PC-3 (cell line): Measurements from ENCODE around the gene IP6K3. TPM values are rescaled to one million over a fixed set of nuclear protein-coding genes. Genes with fewer than 3 reads are reported as not detected.

Experiments used
- ATAC-seq: fragments of 200-7000 bp; cut with Tn5 transposase; 2 replicates; pipeline ENCODE4 v1.9.1; 2020; ENCODE audit warnings: mild to moderate bottlenecking, moderate library complexity
- BruUV-seq: library from RNA; stranded (reverse); fragments of 400-500 nt; replicated peaks from 2 replicates; lab custom pipeline; 2021; lab: Mats Ljungman, UMichigan
- CTCF ChIA-PET: fragments of 300-600 bp; sonication (Branson Sonifier 250); formaldehyde crosslinking; loops from one replicate; lab custom pipeline; 2022; ENCODE audit warnings: antibody characterized with exemption; lab: Charles Lee
- POLR2A ChIA-PET: fragments of 300-600 bp; sonication (Branson Sonifier 250); formaldehyde crosslinking; loops from one replicate; lab custom pipeline; 2022; ENCODE audit warnings: antibody characterized with exemption; ENCODE audit not compliant: unreplicated experiment; lab: Charles Lee
- DNase-seq: peaks from one replicate; pipeline ENCODE4 v3.0.0-alpha.2; 2015
- H2AFZ ChIP-seq: fragments of 300-600 bp; sonication (generic); 2 replicates; pipeline ENCODE4 v1.6.0; 2016; ENCODE audit warnings: antibody characterized with exemption, low read length
- H3F3A ChIP-seq: fragments of 300-600 bp; sonication (generic); one replicate; pipeline ENCODE4 v1.6.0; 2017; ENCODE audit warnings: antibody characterized with exemption, low read length, control low read depth, mild to moderate bottlenecking; ENCODE audit not compliant: unreplicated experiment
- H3K27ac ChIP-seq: fragments of 300-600 bp; sonication (generic); 2 replicates; pipeline ENCODE4 v1.5.1; 2016; ENCODE audit warnings: mild to moderate bottlenecking, low read length
- H3K27me3 ChIP-seq: fragments of 300-600 bp; sonication (generic); 2 replicates; pipeline ENCODE4 v1.6.1; 2016; ENCODE audit warnings: low read length, mixed read lengths
- H3K36me3 ChIP-seq: fragments of 300-600 bp; sonication (generic); 2 replicates; pipeline ENCODE4 v1.6.1; 2016; ENCODE audit warnings: low read depth, mixed run types, low read length, mixed read lengths
- H3K4me1 ChIP-seq: fragments of 300-600 bp; sonication (generic); 2 replicates; pipeline ENCODE4 v1.5.1; 2016; ENCODE audit warnings: low read length; ENCODE audit not compliant: insufficient read depth
- H3K4me2 ChIP-seq: fragments of 300-600 bp; sonication (generic); 2 replicates; pipeline ENCODE4 v1.6.0; 2016; ENCODE audit warnings: low read length
- H3K4me3 ChIP-seq: fragments of 300-600 bp; sonication (generic); 2 replicates; pipeline ENCODE4 v1.5.1; 2016; ENCODE audit warnings: mild to moderate bottlenecking, low read length, mixed read lengths
- H3K79me2 ChIP-seq: fragments of 300-600 bp; sonication (generic); 2 replicates; pipeline ENCODE4 v1.6.1; 2017; ENCODE audit warnings: low read length, mixed read lengths
- H3K9ac ChIP-seq: fragments of 300-600 bp; sonication (generic); 2 replicates; pipeline ENCODE4 v1.6.0; 2016; ENCODE audit warnings: mild to moderate bottlenecking, low read length
- H3K9me2 ChIP-seq: fragments of 300-600 bp; sonication (generic); replicated peaks from 2 replicates; pipeline ENCODE4 v1.6.1; 2016; ENCODE audit warnings: mixed run types, low read length, mixed read lengths
- H3K9me3 ChIP-seq: fragments of 300-600 bp; sonication (generic); 2 replicates; pipeline ENCODE4 v1.6.1; 2016; ENCODE audit warnings: low read length, mixed read lengths
- H4K20me1 ChIP-seq: fragments of 300-600 bp; sonication (generic); 2 replicates; pipeline ENCODE4 v1.6.1; 2016; ENCODE audit warnings: low read length, mixed read lengths
- EZH2 ChIP-seq: fragments of 300-600 bp; sonication (generic); IDR thresholded peaks from one replicate; pipeline ENCODE4 v1.6.1; 2017; ENCODE audit warnings: antibody characterized with exemption, mild to moderate bottlenecking, low read length; ENCODE audit not compliant: unreplicated experiment
- EZH2phosphoT487 ChIP-seq: fragments of 300-600 bp; sonication (generic); IDR thresholded peaks from 2 replicates; pipeline ENCODE4 v1.6.1; 2018; ENCODE audit warnings: mild to moderate bottlenecking, antibody characterized with exemption, low read length, borderline replicate concordance
- intact Hi-C: fragments of 100-400 bp; cut with micrococcal nuclease; formaldehyde crosslinking; loops from 2 replicates; pipeline ENCODE4 v1.9.0; 2023
- total RNA-seq: library from RNA; depleted of rRNA; stranded (reverse); fragments of >200 nt; gene quantifications from 2 replicates; pipeline ENCODE4 v1.2.3, GENCODE V29; 2014
- TF ChIP-seq, protein P1 (sequence below): fragments of 300-600 bp; sonication (generic); conservative IDR thresholded peaks from 2 replicates; pipeline ENCODE4 v1.5.1; 2017; ENCODE audit warnings: antibody characterized with exemption, low read depth, mild to moderate bottlenecking, low read length

Gene IP6K3
- total RNA-seq, 1 experiment from 2014 or later, result not detected

GRCh38 chr6:33716890-33717632 is 29.6 kb downstream of the IP6K3 start:
- peak; percentile 10; the same call in 1 of the 2 replicates for ATAC-seq

GRCh38 chr6:33716379-33716778 is 30.3 kb downstream of the IP6K3 start:
- Histone ChIP-seq H3K4me1 (peaks cover 27% of the 10 kb centered on the region), H3K9me3 (no peaks in the 10 kb centered on the region), H4K20me1 (no peaks in the 10 kb centered on the region), H3F3A (no peaks in the 10 kb centered on the region), H3K4me3 (no peak overlapping the region), H3K9me2 (no peaks in the 10 kb centered on the region), H3K79me2 (no peaks in the 10 kb centered on the region), H3K9ac (no peak overlapping the region), H3K27me3 (no peaks in the 10 kb centered on the region), H3K4me2 (no peak overlapping the region), H2AFZ (no peak overlapping the region), H3K36me3 (no peaks in the 10 kb centered on the region), H3K27ac (no peak overlapping the region)
- DNase-seq (no peak), ATAC-seq (no peak)
- POLR2A ChIA-PET, result interaction anchor here (0.5 kb wide), 1 partner anchor 150 kb away, joined by 7 read pairs; no protein-coding TSS in a partner anchor
- intact Hi-C loops, result no loop called here
- no TSS peak for BruUV-seq
- TF ChIP-seq, protein P1, sequence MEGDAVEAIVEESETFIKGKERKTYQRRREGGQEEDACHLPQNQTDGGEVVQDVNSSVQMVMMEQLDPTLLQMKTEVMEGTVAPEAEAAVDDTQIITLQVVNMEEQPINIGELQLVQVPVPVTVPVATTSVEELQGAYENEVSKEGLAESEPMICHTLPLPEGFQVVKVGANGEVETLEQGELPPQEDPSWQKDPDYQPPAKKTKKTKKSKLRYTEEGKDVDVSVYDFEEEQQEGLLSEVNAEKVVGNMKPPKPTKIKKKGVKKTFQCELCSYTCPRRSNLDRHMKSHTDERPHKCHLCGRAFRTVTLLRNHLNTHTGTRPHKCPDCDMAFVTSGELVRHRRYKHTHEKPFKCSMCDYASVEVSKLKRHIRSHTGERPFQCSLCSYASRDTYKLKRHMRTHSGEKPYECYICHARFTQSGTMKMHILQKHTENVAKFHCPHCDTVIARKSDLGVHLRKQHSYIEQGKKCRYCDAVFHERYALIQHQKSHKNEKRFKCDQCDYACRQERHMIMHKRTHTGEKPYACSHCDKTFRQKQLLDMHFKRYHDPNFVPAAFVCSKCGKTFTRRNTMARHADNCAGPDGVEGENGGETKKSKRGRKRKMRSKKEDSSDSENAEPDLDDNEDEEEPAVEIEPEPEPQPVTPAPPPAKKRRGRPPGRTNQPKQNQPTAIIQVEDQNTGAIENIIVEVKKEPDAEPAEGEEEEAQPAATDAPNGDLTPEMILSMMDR, result no peak
- no peak for TF ChIP-seq EZH2
- no peak for TF ChIP-seq EZH2phosphoT487
- CTCF ChIA-PET, result interaction anchor here (1.0 kb wide), 1 partner anchor 27 kb away, joined by 3 read pairs; no protein-coding TSS in a partner anchor

More at GRCh38 chr6:33716890-33717632, 29.6 kb downstream of the IP6K3 start:
- Histone ChIP-seq H3K9me3 (no peaks in the 10 kb centered on the region), H3K36me3 (no peaks in the 10 kb centered on the region), H3K4me3 (no peak overlapping the region), H3K9me2 (no peaks in the 10 kb centered on the region), H3F3A (no peaks in the 10 kb centered on the region), H3K79me2 (no peaks in the 10 kb centered on the region), H3K4me1 (peaks cover 27% of the 10 kb centered on the region), H3K9ac (no peak overlapping the region), H3K27ac (no peak overlapping the region), H3K27me3 (no peaks in the 10 kb centered on the region), H2AFZ (no peak overlapping the region), H4K20me1 (no peaks in the 10 kb centered on the region), H3K4me2 (no peak overlapping the region)
- ChIA-PET POLR2A (interaction anchor here (0.5 to 0.6 kb wide), 2 partner anchors 43 to 151 kb away, joined by 3 to 7 read pairs; no protein-coding TSS in a partner anchor), CTCF (interaction anchor here (0.5 to 1.0 kb wide), 2 partner anchors 26 to 275 kb away, joined by 3 read pairs; no protein-coding TSS in a partner anchor)
- peak; percentile 19 for DNase-seq
- intact Hi-C loops, result no loop called here
- BruUV-seq, result no TSS peak
- TF ChIP-seq, protein P1, result no peak
- no peak for TF ChIP-seq EZH2
- TF ChIP-seq EZH2phosphoT487, result no peak
